Measurements from ENCODE around the gene ZNF593.

GRCh38 chr1:26218906-26219494, 49.3 kb downstream of the ZNF593 start:
- TF ChIP-seq, protein P1, sequence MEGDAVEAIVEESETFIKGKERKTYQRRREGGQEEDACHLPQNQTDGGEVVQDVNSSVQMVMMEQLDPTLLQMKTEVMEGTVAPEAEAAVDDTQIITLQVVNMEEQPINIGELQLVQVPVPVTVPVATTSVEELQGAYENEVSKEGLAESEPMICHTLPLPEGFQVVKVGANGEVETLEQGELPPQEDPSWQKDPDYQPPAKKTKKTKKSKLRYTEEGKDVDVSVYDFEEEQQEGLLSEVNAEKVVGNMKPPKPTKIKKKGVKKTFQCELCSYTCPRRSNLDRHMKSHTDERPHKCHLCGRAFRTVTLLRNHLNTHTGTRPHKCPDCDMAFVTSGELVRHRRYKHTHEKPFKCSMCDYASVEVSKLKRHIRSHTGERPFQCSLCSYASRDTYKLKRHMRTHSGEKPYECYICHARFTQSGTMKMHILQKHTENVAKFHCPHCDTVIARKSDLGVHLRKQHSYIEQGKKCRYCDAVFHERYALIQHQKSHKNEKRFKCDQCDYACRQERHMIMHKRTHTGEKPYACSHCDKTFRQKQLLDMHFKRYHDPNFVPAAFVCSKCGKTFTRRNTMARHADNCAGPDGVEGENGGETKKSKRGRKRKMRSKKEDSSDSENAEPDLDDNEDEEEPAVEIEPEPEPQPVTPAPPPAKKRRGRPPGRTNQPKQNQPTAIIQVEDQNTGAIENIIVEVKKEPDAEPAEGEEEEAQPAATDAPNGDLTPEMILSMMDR (IDR thresholded peaks at IDR 0.05), result no peak
- TF ChIP-seq EP300 (IDR thresholded peaks at IDR 0.05) (no peak), POLR2A (IDR thresholded peaks at IDR 0.05) (no peak)

All from stomach (tissue), 4 donors.